Measurements from ENCODE around the gene ABCB6.

The ABCB6 gene

DNA sequence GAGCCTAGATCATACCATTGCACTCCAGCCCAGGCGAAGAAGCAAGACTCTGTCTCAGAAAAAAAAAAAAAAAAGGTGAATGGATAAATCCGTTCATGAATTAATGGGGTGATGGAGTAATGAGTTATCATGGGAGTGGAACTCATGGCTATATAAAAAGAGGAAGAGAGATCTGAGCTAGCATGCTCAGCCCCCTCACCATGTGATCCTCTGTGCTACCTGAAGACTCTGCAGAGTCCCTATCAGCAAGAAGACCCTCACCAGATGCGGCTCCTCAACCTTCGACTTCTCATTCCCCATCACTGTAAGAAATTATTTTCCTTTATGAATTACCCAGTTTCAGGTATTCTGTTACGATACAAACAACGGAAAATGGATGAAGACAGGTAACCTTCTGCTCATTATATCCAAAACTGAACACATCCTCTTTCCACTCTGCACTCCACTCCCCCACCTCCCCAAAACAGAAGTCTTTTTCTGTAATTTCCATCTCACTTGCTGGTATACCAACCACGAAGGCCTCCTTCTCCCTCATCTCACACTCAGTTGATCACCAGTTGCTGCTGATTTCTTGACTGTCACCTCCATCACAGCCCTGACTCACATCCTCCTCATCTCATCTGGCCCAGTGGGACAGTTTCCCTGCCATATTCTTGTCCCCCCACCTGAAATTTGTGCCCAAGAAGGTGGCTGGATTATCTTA lies 31.9 kb downstream of the ABCB6 start:
- DNase-seq (ENCODE audit: low read depth in 2 of 2, low spot score in 1 of 2) = no peak

DNA sequence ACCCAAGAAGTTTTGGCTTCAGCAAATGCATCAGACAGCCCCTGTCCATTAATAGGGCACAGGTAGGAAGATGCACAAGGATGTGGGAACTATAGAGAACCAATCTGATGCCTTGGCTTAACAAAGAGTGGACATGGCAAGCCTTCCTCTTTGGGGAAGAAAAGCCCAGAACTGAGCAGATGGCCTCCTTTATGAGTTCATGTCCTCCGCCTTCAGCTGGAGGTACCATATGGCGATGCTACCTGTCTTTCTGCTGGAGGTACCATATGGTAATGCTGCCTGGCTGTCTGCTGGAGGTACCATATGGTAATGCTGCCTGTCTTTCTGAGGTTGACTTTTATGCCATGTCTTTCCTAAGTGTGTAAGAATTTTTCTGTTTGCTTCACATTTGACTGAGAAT lies 34.6 kb downstream of the ABCB6 start:
- no peak for DNase-seq (ENCODE audit: low read depth in 2 of 2, low spot score in 1 of 2)

DNA sequence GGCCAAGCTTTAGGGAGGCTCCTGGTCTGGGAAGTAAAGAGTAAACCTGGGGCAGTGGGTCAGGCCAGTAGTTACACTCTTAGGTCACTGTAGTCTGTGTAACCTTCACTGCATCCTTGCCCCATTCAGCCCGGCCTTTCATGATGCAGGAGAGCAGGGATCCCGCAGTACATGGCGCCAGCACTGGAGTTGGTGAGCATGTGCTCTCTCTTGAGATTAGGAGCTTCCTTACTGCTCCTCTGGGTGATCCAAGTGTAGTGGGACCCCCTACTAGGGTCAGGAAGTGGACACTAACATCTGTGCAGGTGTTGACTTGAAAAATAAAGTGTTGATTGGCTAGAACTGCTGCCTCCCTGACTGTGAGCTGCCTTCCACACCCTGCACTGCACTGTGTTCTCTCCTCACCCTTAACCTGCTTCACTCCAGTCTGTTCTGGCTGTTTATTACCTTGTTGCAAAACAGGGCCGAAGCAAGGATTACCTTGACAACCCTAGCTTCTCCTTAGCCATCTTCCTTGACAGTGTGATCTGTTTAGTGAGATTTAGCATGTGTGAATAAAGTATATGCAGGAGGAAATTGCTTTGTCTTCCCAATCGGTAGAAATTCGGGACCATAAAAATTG lies 35.5 kb downstream of the ABCB6 start:
- no peak for DNase-seq (ENCODE audit: low read depth in 2 of 2, low spot score in 1 of 2)

DNA sequence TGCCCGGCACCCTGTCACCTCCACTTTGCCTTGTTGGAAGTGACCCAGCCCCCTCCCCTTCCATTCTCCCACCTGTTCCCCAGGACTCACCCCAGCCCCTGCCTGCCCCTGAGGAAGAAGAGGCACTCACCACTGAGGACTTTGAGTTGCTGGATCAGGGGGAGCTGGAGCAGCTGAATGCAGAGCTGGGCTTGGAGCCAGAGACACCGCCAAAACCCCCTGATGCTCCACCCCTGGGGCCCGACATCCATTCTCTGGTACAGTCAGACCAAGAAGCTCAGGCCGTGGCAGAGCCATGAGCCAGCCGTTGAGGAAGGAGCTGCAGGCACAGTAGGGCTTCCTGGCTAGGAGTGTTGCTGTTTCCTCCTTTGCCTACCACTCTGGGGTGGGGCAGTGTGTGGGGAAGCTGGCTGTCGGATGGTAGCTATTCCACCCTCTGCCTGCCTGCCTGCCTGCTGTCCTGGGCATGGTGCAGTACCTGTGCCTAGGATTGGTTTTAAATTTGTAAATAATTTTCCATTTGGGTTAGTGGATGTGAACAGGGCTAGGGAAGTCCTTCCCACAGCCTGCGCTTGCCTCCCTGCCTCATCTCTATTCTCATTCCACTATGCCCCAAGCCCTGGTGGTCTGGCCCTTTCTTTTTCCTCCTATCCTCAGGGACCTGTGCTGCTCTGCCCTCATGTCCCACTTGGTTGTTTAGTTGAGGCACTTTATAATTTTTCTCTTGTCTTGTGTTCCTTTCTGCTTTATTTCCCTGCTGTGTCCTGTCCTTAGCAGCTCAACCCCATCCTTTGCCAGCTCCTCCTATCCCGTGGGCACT lies 36.2 kb downstream of the ABCB6 start:
- no peak for DNase-seq (ENCODE audit: low read depth in 2 of 2, low spot score in 1 of 2)

DNA sequence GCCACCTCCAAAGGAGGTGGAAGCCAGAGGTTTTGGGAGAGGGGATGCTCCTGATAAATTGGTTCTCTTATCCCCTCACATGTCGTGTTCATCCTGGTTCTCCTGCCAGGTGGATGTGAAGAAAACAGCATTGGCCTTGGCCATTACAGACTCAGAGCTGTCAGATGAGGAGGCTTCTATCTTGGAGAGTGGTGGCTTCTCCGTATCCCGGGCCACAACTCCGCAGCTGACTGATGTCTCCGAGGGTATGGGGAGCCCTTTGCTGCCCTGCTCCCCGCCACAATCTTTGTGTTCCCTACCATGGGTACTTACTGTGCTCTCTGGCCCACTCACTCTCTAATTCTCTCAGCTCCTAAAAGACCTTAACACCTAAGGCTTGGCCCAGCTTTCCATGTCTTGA lies 37.2 kb downstream of the ABCB6 start:
- DNase-seq (ENCODE audit: low read depth in 2 of 2, low spot score in 1 of 2) = no peak

DNA sequence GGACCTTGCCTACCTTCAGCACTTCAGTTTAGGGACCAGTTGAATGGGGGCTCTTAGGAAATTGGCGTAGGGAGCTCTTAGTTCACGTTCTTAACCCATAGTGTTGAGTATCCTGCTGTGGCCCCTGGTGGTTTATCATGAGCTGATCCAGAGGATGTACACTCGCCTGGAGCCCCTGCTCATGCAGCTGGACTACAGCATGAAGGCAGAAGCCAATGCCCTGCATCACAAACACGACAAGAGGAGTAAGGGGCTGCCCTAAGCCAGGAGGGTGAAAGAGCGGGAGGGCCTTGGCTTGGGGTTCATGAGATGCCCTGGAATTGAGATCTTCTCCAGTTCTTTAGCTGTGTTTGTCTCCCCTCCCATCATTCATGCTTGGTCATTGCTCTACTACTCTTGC lies 37.8 kb downstream of the ABCB6 start:
- no peak for DNase-seq (ENCODE audit: low read depth in 2 of 2, low spot score in 1 of 2)

DNA sequence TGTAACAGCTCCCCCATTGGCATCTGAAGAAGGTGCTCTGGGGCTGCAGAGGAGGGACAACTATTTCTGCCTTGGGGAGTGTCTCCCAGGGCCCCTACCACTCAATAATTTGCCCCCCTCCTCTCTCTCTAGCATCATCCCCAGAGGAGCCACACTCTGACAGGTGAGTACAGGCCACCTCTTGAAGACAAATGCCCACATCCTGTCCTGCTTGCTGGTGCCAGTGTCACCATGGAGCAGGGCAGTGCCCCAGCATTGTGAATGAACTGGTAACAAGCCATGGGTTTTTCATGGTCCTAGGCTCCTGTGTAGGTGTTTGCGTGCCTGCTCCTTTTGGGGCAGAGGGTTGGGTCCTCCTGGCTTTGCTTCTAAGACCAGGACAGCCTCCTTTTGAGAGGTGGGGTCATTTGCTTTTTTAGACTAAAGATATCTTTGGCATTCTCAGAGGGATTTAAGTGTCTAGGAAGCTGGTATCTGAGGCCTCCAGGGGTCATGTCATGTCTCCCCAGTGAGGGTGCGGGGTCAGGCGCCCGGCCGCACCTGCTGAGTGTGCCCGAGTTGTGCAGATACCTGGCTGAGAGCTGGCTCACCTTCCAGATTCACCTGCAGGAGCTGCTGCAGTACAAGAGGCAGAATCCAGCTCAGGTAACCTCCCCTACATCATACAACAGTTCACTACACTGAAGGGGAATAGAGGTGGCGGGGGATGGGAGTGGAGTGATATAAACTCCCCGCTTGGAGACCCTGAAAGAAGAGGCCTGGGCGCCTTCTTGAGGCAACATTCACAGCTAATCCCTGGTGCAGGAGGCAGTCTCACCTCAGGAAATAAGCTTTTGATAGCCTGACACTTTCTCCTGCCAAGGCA lies 38.9 kb downstream of the ABCB6 start:
- DNase-seq (ENCODE audit: low read depth in 2 of 2, low spot score in 1 of 2) = no peak

DNA sequence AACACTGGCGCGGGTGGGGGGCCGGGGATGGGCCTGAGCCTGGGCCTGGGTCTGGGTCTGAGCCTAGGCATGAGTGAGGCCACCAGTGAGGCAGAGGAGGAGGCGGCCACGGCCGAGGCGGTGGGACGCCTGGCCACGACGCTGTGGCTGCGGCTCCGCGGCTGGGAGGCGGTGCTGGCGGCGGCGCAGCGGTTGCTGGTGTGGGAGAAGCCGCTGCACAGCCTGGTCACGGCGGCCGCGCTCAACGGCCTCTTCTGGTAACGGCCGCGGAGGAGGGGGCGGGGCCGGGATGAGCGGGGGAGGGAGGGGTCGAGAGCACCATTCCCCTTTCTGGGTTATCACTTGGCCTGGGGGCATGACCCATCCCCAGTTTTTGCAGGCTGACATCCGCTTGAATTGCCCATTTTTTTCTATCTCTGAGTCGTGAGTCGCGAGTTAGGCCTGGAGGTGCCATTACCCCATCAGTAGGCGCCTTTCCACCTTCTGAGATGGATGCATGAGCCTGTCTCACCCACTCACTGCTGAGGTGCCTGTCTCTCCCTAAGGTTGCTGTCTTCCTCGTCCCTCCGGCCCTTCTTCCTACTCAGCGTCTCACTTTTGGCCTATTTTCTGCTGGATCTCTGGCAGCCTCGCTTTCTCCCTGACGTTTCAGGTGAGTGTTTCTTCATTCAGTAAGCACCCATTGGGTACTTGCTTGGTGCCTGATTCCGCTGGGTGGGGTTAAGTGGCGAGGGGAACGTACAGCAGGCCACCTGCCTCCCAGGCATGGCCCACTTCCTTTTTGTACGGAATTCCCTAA lies 40.2 kb downstream of the ABCB6 start:
- DNase-seq (ENCODE audit: low read depth in 2 of 2, low spot score in 1 of 2) = no peak

DNA sequence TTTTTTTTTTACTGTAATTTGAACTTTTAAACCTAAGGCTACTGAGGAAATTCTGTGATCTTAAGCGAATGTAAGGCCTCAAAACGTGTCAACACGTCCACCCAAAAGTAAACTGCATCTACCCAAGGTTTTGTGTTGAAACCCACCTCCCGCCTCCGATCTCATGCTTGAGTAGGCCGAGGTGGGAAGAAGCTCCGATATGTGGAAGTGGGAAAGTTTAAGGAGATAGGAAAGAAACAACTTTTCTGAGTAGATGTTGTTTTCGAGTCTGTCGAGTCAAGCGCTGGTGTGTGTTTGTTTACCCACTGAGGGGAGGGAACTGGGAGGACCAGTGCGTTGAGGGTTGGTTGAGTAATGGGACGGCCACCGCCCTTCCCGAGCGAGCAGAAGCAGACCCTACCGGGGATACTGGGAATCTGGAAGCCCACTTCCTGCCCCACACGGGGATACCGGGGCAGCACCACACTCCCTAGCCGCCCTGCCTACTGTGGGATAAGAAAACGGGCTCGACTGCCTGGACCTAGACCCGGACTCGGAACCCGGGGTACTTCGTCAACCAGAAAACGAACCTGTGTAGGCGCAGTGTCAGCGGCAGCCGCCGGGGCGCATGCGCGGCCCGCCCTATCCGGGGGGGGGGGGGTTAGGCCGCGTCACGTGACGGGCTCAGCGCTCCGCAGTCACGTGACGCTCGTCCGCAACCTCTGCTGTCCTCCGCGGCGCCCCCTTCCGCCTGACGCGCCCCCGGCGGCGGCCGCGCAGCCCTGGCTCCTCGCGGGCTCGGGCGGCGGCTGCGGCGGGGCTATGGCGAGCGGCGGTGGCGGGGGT lies 41.0 kb downstream of the ABCB6 start, which contains the start of gene RETREG2:
RETREG2 (plus strand) TSS at position 724 of the 825 bp plus-strand sequence; CDS start at position 802, 78 bp downstream.
- DNase-seq (ENCODE audit: low read depth in 2 of 2, low spot score in 1 of 2) = peak; percentile 56 to 63

DNA sequence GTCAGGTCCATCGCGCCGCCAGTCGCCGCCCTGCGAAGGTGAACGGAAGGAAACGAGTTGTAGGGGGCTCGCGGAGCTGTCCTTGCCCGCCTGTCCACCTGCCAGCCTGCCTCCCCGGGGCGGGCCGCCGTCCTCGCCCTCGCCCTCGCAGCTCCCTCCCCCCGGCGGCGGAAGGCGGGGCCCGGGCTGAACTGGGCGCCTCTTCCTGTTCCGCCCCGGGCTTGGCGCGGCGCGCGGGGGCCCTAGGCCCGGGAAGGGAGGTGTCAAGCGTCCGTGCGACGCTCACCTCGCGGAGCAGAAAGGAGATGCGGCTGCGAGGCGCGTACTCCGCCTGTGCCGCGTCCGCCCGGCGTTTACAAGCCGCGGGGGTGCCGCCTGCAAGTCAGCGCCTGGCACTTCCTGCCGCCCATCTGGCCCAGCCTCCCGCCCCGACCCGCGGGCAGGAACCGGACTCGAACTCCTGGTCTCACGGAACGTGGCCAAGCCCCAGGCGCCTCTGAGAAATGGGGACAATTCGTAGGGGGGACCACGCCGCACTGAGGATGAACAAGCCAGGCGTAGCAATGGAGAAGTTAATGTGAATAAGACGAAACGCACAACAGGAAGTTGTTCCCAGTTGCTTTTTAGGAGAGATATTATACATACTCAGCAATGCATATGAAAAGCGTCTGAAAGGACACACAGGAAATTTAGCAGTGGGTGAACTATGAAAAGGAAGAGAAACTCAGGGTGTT lies 41.8 kb downstream of the ABCB6 start, which contains the start of gene CNPPD1:
CNPPD1 (minus strand) TSS at position 108 of the 734 bp plus-strand sequence; CDS start at position 11, 97 bp downstream.
- DNase-seq (ENCODE audit: low read depth in 2 of 2, low spot score in 1 of 2) = peak; percentile 56 to 77

DNA sequence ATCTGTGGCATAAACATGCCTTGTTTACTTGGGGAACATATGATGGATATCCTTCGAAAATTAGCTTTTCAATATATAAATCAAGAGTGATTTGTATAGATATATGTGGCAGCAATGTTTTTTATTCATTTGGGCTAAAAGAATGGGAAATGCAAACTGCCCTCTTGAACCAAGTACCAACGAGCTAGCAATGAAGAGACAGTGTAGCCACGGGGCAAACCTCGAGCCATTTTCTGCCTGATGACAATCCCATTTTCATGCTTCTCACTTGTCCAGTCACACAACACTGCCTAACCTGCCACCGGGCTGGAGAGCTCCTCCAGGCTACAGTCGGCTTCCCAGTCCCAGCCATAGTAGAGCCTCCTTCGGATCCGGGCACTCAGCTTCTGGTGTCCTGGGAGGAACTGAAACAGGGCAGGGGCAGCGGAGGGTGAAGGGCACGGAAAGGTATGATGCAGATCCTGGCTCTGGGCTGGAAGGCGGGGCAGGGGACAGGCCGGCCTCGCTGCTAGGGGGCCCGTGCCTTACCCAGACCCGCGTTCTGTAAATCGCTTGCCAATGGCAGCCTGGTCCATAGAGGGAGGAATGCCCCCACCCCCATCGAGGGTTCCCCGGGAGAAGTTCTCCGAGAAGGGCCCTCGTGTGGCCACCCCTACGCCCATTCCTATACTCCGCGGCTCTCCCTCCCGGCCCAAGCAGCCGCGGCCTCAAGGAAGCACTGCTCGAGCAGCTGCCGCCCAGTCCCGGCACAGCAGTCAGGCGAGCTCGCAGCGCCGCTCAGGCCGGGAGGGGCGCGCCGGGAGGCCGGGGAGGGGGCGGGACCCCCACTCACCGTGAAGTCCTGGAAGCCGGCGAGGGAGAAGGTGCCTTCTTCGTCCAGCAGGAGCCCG lies 42.6 kb downstream of the ABCB6 start:
- no peak for DNase-seq (ENCODE audit: low read depth in 2 of 2, low spot score in 1 of 2)

DNA sequence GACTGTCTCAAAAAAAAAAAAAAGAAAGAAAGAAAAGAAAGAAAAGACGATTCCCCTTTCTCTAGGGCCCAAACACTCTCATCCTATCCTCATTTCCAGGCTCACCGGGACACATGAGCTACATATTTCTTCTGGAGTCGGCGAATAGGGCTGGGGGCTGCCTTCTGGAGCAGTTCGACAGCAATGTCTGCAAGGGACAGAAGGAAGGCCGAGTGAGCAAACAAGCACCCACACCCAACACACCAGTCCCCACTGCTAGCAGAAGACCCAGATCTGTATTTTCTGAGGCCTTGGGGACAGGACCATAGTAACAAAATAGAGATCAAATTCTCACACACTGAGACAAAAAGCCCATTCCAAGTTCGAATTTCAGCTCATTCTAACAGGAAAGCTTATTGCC lies 43.3 kb downstream of the ABCB6 start:
- no peak for DNase-seq (ENCODE audit: low read depth in 2 of 2, low spot score in 1 of 2)

DNA sequence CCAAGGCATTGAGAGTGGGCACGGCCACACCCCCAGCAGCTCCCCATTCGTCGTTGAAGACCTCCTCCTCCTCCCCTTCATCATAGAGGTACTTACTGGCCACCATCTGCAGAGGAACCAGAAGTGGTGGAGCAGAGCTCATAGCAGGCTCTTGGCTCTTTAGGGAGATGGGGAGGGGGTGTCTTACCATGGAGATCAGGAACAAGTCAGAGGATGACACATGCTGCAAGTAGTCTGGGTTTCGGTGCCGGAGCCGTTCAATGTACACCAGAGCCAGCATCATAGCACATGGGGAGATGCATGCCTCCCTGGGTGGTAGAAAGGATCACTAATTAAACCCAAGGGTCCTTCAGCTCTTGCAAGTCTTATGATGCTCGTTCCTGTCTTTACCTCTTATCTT lies 44.0 kb downstream of the ABCB6 start:
- no peak for DNase-seq (ENCODE audit: low read depth in 2 of 2, low spot score in 1 of 2)

DNA sequence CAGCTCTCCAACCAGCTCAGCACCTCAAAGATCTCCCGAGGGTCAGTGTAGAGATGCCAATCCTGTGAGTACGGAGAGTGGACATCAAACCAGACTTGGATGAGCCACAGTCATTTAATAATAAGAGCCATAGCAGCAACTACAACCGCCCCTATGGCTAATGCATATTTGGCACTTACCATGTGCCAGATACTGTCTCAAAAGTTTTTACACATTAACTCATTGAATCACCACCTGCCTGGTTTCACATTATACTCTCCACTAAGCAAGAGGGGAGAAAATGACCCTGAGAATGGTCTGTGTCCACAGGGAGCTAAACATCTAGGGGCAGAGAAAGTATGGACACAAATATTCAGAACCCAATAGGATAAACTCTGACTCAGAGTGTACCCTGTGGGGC lies 44.6 kb downstream of the ABCB6 start:
- DNase-seq (ENCODE audit: low read depth in 2 of 2, low spot score in 1 of 2) = no peak

DNA sequence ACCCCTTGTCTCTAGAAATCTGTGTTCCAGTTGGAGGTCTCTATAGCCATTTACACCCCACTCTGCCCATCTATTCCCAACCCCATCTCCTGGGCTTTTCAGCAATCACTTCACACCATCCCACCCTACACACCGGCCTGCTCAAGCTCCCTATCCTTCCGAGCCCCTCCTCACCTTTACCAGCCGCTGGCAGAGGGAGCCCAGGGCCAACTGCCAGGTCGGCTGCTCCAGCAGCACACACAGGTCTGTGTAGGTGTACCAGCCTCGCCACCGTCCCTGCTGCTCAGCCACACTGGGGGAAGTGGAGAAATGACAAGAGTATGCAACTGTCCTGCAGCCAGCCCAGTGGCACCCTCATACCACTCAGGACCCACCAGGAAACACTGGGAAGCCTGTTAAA lies 45.6 kb downstream of the ABCB6 start:
- no peak for DNase-seq (ENCODE audit: low read depth in 2 of 2, low spot score in 1 of 2)

DNA sequence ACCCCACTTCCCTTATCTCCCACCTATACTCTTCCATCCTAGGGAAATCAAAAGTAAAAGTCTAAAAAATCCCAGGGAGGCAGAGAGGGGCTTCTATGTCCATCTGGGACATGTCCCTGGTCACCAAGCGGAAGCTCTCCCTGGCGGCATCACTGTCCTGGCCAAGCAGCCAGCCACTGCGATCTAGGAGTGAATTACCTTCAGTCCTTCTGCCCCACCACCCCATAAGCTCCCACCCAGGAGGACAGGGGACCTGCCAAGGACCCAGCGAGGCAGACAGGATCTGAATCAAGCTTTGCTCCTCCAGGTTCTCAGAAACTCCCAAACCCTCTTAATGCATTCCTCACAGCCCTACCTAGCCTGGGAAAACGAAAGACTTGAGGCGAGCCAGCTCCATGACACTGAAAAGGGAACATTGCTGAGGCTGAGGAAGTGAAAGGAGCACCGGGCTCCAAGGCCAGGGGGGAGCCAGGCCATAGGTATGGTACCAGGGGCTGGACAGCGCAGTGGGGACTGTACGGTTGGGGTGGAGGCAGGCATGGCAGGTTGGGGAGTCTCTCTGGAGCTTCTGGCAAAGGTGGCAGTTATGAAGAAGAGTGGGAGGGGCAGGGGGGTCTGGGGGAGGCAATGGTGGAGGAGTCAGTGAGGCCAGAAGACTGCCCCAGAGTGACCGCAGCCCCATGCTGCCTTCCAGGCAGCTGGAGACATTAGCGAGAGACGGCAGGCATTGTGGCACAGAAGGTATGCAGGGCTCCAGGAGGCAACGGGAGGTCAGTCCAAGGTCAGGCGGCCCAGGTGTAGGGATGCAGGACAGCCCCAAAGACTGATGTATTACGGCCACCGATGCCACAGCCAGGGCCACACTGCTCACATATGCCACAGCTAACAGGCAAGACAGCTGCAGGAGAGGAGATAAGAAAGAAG lies 46.3 kb downstream of the ABCB6 start:
- no peak for DNase-seq (ENCODE audit: low read depth in 2 of 2, low spot score in 1 of 2)

DNA sequence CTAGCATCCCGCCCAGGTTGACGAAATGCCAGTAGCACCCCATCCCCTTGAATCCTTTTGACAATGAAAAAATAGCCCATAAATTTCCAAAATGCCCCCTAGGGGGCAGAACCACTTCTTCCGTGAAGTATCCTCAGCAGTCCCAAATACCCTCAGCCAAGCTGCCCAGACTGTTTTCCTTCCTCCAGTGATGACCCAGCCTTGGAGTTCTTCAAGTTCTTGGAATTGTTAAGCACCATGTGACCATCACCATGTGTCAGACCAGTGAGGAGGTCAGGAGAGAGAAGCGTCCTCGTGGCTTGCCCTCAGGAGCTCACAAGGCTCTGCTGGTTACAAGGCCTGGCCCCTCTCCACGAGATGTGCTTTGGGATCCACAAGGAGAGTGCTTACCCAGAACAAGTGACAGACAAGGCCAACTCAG lies 47.5 kb downstream of the ABCB6 start:
- no peak for DNase-seq (ENCODE audit: low read depth in 2 of 2, low spot score in 1 of 2)

Data from stimulated activated CD8-positive, alpha-beta memory T cell treated with anti-CD3 and anti-CD28 coated beads, Interleukin-4, amount 100 ng/mL, for 1 hour (primary cell).